ENCODE data around the gene PDLIM4. TPM values are rescaled to one million over a fixed set of nuclear protein-coding genes. Genes with fewer than 3 reads are reported as not detected.
A peak's percentile ranks its signal among the peaks of the same experiment; 100 is the strongest.

The PDLIM4 gene
- total RNA-seq, 2 donors from 2014 or later: 35.9 to 50.2 TPM

- 88% methylated on average over 77 of the region's 77 CpGs for WGBS
- Histone ChIP-seq H3K27ac (no peak overlapping the region), H3K36me3 (no peaks in the 10 kb centered on the region), H3K4me3 (no peak overlapping the region), H3K9me3 (no peaks in the 10 kb centered on the region), H3K27me3 (replicated peaks; ENCODE audit: insufficient read depth) (no peaks in the 10 kb centered on the region), H3K4me1 (replicated peaks) (no peaks in the 10 kb centered on the region)
- TF ChIP-seq POLR2A (IDR thresholded peaks at IDR 0.05): no peak
- intact Hi-C loops (cut with DNase I): no loop called here
- DNase-seq (ENCODE audit: low spot score): no peak
These were observed 14.1 kb downstream of the PDLIM4 start for GRCh38 chr5:132271251-132272246.

GRCh38 chr5:132272311-132273210 lies 15.1 kb downstream of the PDLIM4 start:
- 63% methylated on average over 37 of the region's 37 CpGs for WGBS

GRCh38 chr5:132273631-132274030 lies 16.1 kb downstream of the PDLIM4 start:
- 90% methylated on average over 2 of the region's 2 CpGs for WGBS

More at GRCh38 chr5:132272311-132273210, 15.1 kb downstream of the PDLIM4 start:
- no peak overlapping the region for H3K27ac ChIP-seq
- peak; percentile 46 for DNase-seq (ENCODE audit: low spot score)
- no peaks in the 10 kb centered on the region for H3K9me3 ChIP-seq
- no peak overlapping the region for H3K4me3 ChIP-seq
- no peaks in the 10 kb centered on the region for H3K4me1 ChIP-seq (replicated peaks)
- H3K36me3 ChIP-seq: no peaks in the 10 kb centered on the region
- H3K27me3 ChIP-seq (replicated peaks; ENCODE audit: insufficient read depth): no peaks in the 10 kb centered on the region
- intact Hi-C loops (cut with DNase I): no loop called here
- TF ChIP-seq POLR2AphosphoS5 (IDR thresholded peaks at IDR 0.05) (peak; percentile 43), POLR2A (IDR thresholded peaks at IDR 0.05) (no peak), CTCF (IDR thresholded peaks at IDR 0.05) (peak; percentile 78 to 88 (median 81))

GRCh38 chr5:132274050-132274792 lies 16.7 kb downstream of the PDLIM4 start:
- Histone ChIP-seq H3K36me3 (no peaks in the 10 kb centered on the region), H3K4me3 (no peak overlapping the region), H3K27ac (no peak overlapping the region), H3K4me1 (replicated peaks) (no peaks in the 10 kb centered on the region), H3K9me3 (no peaks in the 10 kb centered on the region), H3K27me3 (replicated peaks; ENCODE audit: insufficient read depth) (no peaks in the 10 kb centered on the region)
- intact Hi-C loops (cut with DNase I): no loop called here
- TF ChIP-seq POLR2A (IDR thresholded peaks at IDR 0.05) (no peak), POLR2AphosphoS5 (IDR thresholded peaks at IDR 0.05) (no peak), CTCF (IDR thresholded peaks at IDR 0.05) (no peak)
- 75% methylated on average over 14 of the region's 14 CpGs for WGBS
- no peak for DNase-seq (ENCODE audit: low spot score)

More at GRCh38 chr5:132273631-132274030, 16.1 kb downstream of the PDLIM4 start:
- H3K36me3 ChIP-seq: no peaks in the 10 kb centered on the region
- no peaks in the 10 kb centered on the region for H3K4me1 ChIP-seq (replicated peaks)
- no peaks in the 10 kb centered on the region for H3K9me3 ChIP-seq
- intact Hi-C loops (cut with DNase I): no loop called here
- no peak for TF ChIP-seq CTCF (IDR thresholded peaks at IDR 0.05)
- no peak for DNase-seq (ENCODE audit: low spot score)
- H3K27ac ChIP-seq: no peak overlapping the region
- no peak overlapping the region for H3K4me3 ChIP-seq
- no peaks in the 10 kb centered on the region for H3K27me3 ChIP-seq (replicated peaks; ENCODE audit: insufficient read depth)

Measured in prostate gland (tissue), 2 donors.